Measurements from ENCODE around the gene IP6K2.

IP6K2 gene

DNA sequence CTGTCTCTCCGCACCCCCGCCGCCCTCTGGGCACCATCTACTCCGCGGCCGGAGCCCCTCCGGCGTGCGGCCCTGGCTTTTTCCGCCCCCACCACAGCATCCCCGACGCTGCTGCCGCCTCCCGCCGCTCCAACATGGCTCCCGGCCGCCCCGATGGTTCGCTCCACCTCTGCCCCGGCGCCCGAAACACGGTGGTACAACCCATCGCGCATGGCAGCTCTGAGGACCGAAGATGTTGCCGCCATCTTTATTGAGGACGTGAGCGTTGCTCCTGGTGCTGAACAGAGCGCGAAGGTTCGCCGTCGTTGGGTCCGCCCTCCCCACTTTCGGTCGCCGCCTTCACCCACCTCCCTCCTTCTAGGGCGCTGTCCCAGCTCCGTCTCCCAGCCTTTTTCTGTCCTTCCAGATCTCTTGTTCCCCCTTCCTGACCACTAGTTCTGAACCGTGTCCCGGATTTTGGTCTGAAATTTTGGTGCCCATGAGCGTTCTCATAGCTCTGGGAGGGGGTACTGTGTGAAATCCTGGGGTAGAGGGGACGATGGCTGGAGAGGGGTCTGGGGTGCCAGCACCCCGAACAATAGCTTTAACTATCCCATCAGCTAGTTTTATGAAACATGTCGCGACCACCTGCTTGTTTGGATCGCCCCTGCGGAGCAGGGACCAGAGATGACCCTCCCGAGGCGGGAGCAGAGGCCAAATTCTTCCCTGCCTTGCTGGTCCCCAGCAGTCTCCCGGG lies 54.1 kb downstream of the IP6K2 start, which contains the start of gene CELSR3:
Gene CELSR3, minus strand, starts transcription at position 134 of the 736 bp plus-strand sequence. CDS start 252 bp downstream, outside the sequence.
- DNase-seq = peak; percentile 78

DNA sequence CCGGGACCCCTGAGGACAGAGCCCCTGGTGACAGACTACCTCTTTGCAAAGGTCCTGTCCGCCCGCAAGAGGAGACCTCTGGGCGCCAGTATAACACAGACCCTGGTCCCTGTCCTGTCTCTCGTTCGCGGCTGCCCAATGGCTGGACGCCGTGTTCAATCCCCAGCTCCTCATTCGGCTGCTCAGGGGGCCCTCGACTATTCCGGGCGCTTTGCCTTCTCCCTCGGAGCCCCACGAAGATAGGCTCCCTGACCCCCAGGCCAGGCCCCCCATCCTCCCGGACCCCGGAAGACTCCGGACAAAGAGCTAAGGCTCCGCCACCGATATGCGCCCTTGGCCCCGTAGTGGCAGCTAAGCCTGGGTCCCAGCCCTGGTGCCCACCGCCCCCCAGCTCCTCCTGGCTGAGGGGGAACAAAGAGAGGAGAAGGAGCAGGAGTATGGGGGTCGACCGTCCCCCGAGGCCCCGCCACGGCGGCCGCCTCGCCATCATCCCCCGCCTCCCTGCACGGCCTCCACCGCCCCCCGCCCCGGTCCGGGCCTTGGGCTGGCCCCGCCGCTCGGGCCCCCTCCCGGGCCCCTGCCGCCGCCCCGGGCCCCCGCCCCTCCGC lies 54.8 kb downstream of the IP6K2 start:
- DNase-seq = no peak

DNA sequence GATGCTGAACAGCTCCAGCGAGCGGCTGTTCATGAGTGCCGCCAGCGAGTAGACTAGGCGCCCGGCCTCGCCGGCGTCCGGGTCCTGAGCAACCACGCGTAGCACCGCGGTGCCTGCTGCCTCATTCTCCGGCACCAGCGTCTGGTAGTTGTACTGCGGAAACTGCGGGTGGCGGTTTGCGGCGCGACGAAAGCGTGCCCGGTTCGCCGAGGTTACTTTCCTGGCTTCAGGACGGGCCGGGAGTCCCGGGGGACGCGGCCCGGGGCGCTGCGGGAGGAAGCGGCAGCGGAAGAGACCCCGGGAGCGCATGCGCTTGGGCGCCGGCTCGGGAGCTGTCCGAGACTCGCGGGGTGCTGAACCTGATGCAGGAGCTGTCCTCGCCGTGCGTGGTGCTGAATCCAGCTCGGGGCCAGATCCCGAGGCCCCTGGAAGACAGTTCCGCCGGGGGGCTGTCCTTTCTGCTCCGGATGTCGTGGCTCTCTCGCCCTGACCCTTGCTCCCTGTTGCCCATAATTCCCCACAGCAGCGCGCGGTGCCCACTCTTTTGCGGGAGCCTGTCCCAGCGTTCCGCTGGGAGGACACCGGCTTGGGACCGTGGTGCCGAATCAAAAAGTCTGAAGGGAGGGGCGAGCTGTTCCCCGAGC lies 55.4 kb downstream of the IP6K2 start:
- no peak for DNase-seq

DNA sequence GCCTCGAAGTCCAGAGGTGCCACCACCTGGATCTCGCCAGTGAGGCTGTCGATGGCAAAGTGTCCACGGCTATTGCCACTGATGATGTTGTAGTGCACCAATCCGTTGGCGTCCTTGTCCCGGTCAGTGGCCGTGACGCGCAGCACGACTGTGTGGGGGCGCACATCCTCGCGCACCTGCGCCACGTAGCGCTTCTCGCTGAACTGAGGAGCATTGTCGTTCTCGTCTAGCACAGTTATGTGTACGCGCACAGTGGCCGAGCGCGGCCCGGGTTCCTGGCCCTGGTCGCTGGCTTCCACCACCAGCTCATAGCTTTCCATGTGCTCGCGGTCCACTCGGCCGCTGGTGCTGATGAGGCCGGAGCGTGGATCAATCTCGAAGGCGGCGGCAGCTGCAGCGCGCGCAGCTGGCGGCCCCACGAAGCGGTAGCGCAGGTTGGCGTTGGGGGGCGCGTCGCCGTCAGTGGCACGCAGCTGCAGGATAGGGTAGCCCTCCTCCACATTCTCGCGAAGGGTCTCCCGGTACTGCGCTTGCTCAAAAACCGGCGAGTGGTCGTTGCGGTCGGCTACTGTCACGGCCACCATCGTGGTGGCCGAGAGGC lies 56.1 kb downstream of the IP6K2 start:
- DNase-seq = no peak

DNA sequence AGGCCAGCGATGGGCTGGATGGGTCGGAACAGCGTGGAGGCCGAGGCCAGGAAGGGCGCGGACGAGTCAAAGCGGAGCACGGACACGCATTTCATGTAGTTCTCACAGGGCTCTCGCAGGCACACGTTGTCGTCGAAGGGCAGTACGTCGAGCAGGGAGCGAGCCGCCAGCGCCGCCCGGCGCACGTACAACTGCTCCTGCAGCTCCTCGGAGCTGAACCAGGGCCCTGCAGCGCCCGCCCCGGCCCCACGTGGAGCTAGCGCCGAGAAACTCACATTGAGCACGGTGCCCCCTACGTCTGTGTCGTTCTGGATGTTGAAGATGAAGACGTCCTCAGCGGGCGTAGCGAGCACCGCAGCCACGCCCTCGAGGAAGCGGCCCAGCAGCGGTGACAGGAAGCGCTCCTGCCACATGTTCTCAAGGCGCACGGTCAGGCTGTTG lies 60.2 kb downstream of the IP6K2 start:
- no peak for DNase-seq

DNA sequence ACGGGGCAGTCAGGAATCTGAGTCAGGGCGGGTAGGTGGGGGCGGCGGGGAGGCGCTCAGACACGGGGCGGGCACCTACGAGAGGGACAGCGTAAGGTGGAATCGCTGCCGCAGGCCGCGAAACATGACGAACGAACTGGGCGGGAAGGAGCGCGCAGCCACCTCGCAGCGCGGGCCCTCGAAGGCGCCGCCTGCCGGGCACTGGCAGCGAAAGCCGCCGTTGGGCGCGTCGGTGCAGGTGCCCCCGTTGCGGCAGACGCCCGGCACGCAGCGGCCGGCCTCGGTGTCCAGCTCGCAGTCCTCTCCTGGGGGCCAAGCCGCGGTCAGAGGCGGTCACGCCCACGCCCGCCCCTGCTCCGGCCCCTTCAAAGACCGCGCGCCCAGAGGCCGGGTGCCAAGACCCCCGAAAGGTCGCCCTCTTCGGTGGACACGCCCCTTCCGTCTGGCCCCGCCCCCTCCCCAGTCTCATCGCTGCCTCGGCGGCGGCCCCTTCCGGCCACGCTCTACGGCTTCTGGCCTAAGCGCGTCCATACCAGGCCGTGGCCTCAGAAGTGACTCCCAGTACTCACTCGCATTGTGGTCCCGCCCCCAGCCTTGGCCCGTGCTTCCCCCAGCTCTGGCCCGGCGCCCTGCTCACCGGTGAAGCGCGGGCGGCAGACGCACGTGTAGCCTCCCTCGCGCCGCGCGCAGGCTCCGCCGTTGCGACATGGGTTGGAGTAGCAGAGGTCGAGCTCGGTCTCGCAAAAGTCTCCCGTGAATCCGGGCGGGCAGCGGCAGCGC lies 60.8 kb downstream of the IP6K2 start:
- no peak for DNase-seq

DNA sequence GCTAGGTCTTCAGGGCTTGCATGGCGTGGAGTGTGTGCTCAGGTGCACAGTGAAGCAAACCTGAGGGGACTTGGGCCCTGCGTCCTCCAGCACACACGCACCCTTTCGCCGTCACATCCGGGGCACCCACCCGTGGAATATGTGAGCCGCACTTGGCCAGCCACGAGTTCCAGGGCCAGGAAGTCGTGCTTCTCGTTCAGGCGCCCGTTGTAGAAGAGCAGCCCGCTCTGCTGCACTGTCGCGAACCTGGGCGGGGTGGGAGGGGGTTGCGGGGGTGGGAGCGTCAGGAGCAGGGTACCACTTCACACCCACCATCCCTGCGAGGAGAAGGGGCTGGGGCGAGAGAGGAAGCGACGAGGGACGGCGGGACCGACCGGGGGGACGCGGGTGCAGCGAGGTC lies 61.4 kb downstream of the IP6K2 start:
- DNase-seq = no peak

DNA sequence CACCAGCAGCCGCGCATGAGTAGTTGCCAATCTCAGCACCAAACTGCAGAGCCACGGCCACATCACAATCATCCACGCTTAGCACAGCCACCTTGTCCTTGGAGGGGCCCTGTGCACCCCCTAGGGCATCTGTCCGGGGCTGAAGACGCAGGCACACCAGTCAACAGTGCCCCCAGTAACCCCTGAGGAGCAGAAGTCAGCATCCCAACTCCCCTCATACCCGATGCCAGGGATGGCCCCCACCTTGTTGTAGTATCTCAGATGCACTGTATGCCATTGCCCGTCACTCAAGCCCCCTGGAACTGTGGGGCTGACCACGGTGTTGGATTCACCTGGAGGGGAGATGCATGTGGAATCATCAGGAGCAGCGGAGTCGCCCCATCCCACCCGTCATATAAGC lies 62.0 kb downstream of the IP6K2 start:
- DNase-seq = no peak

DNA sequence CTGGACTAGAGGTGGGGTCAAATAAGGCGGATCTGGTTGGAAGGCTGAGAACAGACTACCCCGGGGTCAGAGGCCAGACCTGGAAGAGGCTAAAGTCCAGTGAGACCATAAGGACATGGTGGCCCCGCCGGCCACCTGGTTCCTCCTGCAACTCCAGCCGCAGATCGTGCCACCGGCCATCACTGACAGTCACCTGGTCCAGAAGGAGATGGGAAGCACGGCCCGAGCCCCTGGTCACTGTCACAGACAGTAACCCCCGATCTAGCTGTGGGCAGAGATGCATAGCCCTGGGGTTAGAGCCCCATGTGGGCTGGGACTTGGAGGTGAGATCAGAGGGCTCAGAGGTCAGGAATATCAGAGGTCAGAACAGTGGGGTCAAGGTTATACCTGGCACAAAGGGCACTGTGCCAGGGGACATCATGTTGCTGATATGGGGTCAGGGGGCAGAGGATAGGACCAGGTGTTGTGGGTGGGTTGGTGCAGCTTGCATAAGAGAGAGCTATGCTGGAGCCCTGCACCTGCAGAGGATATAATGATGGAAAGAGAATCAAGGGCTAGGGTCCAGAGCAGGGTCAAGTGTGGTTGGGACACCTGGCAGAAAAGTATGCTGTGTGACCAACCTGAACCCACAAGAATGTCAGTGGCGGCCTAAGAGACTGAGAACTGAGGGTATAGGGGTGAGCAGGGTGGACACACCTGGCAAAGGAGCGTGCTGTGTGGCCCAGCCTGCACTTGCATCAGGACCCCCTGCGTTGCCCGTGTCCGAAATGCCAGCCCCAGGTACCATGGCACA lies 63.9 kb downstream of the IP6K2 start:
- no peak for DNase-seq

DNA sequence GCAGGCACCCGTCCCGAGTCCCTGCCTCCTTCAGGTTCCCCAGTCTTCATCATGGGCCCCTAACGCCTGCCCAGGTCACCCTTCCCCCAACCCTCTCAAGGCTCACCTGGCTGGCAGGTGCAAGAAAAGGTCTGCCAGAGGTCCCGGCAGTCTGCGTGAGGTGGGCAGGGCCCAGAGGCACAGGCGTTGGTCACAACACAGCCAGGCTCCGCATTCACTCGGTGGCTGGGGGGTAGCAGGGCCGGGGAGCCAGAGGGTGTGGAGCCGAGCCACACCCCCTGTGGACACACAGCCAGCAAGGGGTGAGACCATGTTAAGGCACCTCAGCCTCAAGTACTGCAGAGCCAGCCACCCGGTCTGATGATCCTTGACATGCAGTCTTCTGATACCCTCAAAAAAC lies 65.2 kb downstream of the IP6K2 start:
- DNase-seq = no peak

DNA sequence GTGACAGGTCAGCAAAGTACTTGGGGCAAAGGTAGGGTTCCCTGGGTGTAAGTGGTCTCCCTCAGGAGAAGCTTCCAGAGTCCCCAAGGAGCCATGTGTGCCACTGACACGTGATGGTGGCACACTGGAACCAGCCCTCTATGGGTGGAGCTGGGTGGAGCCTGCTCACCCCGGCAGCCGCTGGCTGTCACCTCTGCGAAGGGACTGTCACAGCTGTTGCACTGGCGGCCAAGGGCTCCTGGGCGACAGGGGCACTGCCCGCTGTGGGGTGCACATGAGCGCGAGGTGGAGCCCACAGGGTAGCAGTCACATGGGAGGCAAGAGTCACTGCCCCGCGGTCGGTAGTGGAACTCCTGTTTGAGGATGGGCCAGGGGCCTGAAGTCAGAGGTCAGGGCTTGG lies 66.3 kb downstream of the IP6K2 start:
- no peak for DNase-seq

DNA sequence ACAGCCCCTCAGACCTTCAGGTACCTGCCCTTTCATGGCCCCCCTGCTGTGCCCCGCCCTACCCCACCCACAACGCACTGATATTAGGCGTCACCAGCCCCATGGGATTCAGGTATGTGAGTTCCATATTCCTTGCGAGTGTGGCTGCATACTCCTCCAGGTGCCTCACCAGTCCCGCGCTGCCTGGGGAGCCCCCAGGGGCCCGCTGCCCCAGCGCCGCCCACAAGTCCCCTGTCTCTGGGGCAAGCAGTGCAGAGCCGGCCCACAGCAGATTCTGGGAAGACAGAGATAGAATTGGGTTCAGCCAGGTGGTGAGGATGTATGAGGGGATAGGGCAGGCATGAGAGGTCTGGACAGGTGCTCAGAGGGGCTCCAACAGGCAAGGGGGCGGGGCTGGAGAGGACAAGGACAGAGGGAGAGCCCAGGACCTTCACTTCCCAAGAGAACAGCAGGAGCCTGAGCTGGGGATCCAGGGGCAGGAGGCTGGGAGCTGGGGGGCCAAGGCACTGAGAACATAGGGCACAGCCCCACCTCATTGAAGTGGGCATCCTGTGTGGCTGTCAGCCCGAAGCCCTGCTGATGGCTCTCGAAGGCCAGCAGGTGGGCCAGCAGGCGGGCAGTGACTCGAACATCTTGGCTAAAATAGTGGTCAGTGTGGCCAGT lies 68.7 kb downstream of the IP6K2 start:
- DNase-seq = no peak

DNA sequence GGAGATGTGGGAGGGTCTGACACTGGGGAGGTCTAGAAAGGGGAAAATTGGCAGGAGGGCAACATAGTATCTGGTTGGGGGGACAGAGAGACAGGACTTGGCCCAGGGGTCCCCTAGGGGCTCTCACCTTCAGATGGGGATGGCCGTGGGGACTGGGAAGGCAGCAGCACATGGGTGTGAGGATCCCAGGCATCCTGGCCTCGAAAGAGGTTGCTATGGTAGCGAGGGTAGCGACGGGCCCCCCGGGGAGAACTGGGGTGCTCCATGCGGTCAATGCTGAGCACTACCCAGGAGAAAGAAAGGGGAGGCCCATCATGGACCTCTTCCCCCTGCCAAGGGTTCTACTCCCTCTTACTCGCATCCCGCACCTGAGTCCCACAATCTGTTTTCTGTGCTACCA lies 69.3 kb downstream of the IP6K2 start:
- no peak for DNase-seq

DNA sequence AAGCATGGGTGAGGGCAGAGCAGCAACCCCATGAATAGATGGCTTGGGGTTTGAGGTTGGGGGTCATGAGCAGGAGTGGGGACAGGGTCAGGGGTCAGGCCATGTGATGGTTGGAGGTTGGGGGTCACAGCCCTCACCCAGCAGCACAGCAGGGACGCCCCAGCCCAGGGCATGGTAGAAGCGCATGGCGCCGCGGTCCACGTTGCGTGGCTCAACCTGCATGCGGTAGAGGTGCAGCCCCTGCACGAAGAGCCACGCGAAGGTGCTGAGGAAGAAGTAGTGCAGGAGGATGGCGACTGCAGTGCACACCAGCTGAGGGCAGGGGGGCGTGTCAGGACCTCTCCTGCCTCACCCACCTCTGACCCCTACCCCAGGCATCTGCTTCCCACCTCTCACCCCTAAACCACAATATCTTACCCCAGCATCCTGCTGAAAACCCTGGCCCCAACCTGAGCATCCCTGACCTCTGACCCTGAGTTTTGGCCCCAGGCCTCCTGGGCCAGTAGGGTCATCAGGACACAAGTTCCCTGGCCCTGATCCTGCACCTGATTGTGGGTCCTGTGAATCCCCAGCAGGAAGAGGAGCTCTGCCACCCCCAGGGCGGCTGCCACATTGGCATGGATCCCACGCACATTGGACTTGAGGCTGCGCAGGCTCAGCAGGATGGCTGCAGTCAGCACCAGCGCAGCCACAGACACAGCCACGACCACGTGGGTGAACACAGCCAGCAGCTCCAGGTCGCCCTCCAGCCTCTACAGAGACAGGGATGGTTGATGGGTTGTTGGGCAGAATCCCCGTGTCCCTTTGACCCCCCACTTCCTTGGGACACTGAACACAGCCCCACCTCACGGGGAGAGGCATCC lies 71.9 kb downstream of the IP6K2 start:
- DNase-seq = no peak

DNA sequence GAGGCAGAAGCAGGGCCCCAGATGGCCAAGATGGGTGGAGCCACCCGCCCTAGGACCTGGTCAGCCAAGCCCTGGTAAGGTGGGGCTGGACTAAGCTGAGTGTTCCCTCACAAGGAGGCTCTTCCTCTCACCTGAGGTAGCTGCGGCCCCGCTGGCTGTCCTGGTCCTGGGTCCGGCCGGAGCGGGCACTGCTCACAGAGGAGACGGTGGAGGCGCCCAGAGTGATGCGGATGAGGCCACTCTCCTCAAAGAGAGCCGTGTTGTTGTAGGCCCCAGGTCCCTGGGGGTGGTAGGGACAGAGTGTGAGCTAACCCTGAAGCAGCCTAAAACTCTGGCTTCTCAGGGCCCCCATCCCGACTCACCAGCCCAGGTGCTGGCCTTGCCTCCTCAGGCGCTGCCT lies 74.4 kb downstream of the IP6K2 start:
- no peak for DNase-seq

DNA sequence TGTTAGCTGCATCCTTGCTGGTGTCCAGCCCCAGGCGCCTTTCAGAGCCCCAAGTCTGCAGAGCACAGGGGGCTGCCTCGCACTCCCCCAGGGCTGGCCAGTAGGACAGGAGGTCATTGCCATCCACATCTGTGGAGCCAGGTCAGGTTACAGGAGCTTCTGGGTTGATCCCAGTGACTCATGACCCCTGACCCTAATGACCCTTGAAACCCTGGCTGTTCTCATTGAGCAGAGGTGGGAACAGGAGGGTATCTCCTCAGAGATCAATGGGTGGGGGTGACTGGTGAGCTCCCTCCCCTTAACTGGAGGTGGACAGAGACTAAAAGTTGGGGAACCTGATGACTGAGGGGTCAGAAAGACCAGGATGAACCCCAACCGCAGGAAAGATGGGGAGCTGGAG lies 75.6 kb downstream of the IP6K2 start:
- DNase-seq = no peak

DNA sequence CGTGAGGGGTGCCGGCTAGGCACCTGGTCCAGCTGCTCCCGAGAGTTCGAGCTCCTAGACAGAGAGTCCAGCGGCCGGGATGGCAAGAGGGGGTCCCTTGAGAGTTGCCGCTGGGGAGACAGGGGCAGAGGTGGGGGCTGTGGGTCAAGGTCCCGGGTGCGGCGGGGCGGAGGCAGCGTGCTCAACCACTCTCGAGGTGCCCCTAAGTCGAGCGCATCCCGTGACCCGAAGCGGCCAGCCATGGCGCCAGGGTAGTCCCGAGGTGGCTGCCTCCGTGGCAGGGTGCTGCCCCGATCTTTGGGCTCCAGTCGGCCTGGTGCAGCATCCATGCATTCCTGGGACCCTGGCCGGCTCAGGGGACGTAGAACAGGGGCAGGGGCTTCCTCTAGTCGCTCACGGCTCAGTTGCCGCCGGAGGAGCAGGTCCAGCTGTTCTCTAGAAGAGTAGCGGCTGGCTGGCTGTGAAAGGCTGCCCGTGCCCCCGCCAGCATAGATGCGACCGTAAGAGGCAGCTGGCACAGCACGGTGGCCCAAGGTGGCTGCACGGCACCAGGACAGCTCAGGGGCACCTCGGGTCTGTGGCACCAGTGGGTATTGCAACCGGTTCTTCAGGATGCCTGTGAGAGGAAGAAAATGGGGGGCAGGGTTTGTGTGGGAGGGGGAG lies 76.9 kb downstream of the IP6K2 start:
- DNase-seq = no peak
